HG02981 (cell line): Measurements from ENCODE around the gene TUBGCP2.

Experiments used
- ATAC-seq: cut with Tn5 transposase; IDR thresholded peaks from one replicate; pipeline ENCODE4 v1.9.1; 2021; ENCODE audit warnings: mild to moderate bottlenecking, moderate library complexity; ENCODE audit not compliant: unreplicated experiment

TUBGCP2 gene

GRCh38 chr10:133308421-133309099 lies at the start of gene TUBGCP2, which contains the start of gene ZNF511:
TUBGCP2 (minus strand) TSS chr10:133308872; CDS start chr10:133302941, 5,931 bp downstream.
ZNF511 (plus strand) TSS chr10:133308914; CDS start chr10:133308944, 30 bp downstream.
- peak; percentile 68 for ATAC-seq

GRCh38 chr10:133357285-133358161 lies 48.9 kb upstream of the TUBGCP2 start, which contains the start of gene FUOM:
FUOM (minus strand) TSS chr10:133358019; CDS start chr10:133358007, 12 bp downstream.
- peak; percentile 76 for ATAC-seq

GRCh38 chr10:133356549-133357284 lies 48.0 kb upstream of the TUBGCP2 start:
- no peak for ATAC-seq

- no peak for ATAC-seq
Measured at GRCh38 chr10:133355991-133356390, 47.3 kb upstream of the TUBGCP2 start.

- no peak for ATAC-seq
Measured at GRCh38 chr10:133355266-133355665, 46.6 kb upstream of the TUBGCP2 start.

GRCh38 chr10:133354672-133355240 lies 46.1 kb upstream of the TUBGCP2 start:
- ATAC-seq: no peak

GRCh38 chr10:133353988-133354605 lies 45.4 kb upstream of the TUBGCP2 start:
- ATAC-seq: no peak

- ATAC-seq: no peak
Measured at GRCh38 chr10:133353202-133353959, 44.7 kb upstream of the TUBGCP2 start.

- ATAC-seq: no peak
Measured at GRCh38 chr10:133351408-133352318, 43.0 kb upstream of the TUBGCP2 start.

GRCh38 chr10:133350950-133351329 lies 42.3 kb upstream of the TUBGCP2 start:
- ATAC-seq: no peak

GRCh38 chr10:133350283-133350949 lies 41.7 kb upstream of the TUBGCP2 start:
- no peak for ATAC-seq

GRCh38 chr10:133349577-133350011 lies 40.9 kb upstream of the TUBGCP2 start:
- ATAC-seq: no peak

GRCh38 chr10:133349160-133349568 lies 40.5 kb upstream of the TUBGCP2 start:
- ATAC-seq: no peak

- no peak for ATAC-seq
Measured at GRCh38 chr10:133347710-133348517, 39.2 kb upstream of the TUBGCP2 start.

GRCh38 chr10:133346413-133346812 lies 37.7 kb upstream of the TUBGCP2 start:
- ATAC-seq: no peak

GRCh38 chr10:133344236-133344635 lies 35.6 kb upstream of the TUBGCP2 start:
- no peak for ATAC-seq

- ATAC-seq: no peak
Measured at GRCh38 chr10:133343558-133343957, 34.9 kb upstream of the TUBGCP2 start.
